HepG2 (cell line): ENCODE measurements around the gene CDH23. TPM values are rescaled to one million over a fixed set of nuclear protein-coding genes. Genes with fewer than 3 reads are reported as not detected.

Experiments used
- ATAC-seq: fragments of 200-7000 bp; cut with Tn5 transposase; 3 replicates; pipeline ENCODE4 v1.9.1; 2020; ENCODE audit warnings: mild to moderate bottlenecking, moderate library complexity
- BruUV-seq: library from RNA; stranded (reverse); fragments of 400-500 nt; replicated peaks from 2 replicates; lab custom pipeline; 2021; lab: Mats Ljungman, UMichigan
- CTCF ChIA-PET: fragments of 300-600 bp; formaldehyde crosslinking; extraction: SDS; loops from one replicate; lab custom pipeline; 2021; ENCODE audit warnings: low total read pairs, inconsistent platforms, low intra/inter-chr PET ratio; lab: Yijun Ruan, JAX
- POLR2A ChIA-PET: fragments of 350-600 bp; sonication (Branson Sonifier 250); formaldehyde crosslinking; loops from one replicate; lab custom pipeline; 2020; ENCODE audit warnings: antibody characterized with exemption, inconsistent platforms; lab: Yijun Ruan, JAX
- DNase-seq: peaks from one replicate; pipeline ENCODE4 v3.0.0-alpha.2; 2015; ENCODE audit warnings: low spot score
- FAIRE-seq: peaks from 3 replicates; lab custom pipeline; 2011; peaks lifted over from hg19 to GRCh38; lab: Jason Lieb, UNC
- H2AFZ ChIP-seq: one replicate; pipeline ENCODE4 v1.6.1; 2011; ENCODE audit warnings: low read length, inconsistent platforms
- H3K27ac ChIP-seq: fragments of 300-600 bp; 3 replicates; pipeline ENCODE4 v1.8.0; 2011; ENCODE audit warnings: mixed run types, mild to moderate bottlenecking, mixed read lengths, low read length, inconsistent platforms; ENCODE audit not compliant: insufficient read depth; ENCODE audit errors: extremely low read length
- H3K27me3 ChIP-seq, 2 experiments: fragments of 200-600 bp in 1 of 2; 2 replicates in 1 of 2; 3 replicates in 1 of 2; pipeline versions ENCODE4 v1.6.0 to v1.8.0; 2011; ENCODE audit warnings: low read length in 2 of 2, mild to moderate bottlenecking in 2 of 2, moderate library complexity in 2 of 2, inconsistent platforms in 1 of 2; ENCODE audit not compliant: insufficient read depth in 2 of 2, control insufficient read depth in 1 of 2
- H3K36me3 ChIP-seq, 2 experiments: fragments of 200-600 bp in 1 of 2; replicated peaks in 1 of 2; 2 replicates in 1 of 2; 3 replicates in 1 of 2; pipeline versions ENCODE4 v1.5.1 to v1.8.0; 2011; ENCODE audit warnings: low read length in 2 of 2, inconsistent platforms in 1 of 2; ENCODE audit not compliant: insufficient read depth in 2 of 2, control insufficient read depth in 1 of 2
- H3K4me1 ChIP-seq: 2 replicates; pipeline ENCODE4 v1.5.1; 2012; ENCODE audit warnings: low read length, inconsistent platforms; ENCODE audit not compliant: insufficient read depth
- H3K4me2 ChIP-seq: 2 replicates; pipeline ENCODE4 v1.6.0; 2011; ENCODE audit warnings: low read depth, low read length, inconsistent platforms
- H3K4me3 ChIP-seq, 3 experiments: fragments of 200-600 bp in 1 of 3; sonication (generic), shearing (Covaris generic) in 1 of 3; replicated peaks in 1 of 3; 2 replicates each; pipeline ENCODE4 v1.5.1; 2011 to 2016; ENCODE audit warnings: low read length in 3 of 3, inconsistent platforms in 2 of 3, low read depth in 2 of 3, mild to moderate bottlenecking in 2 of 3, control low read depth in 1 of 3, mixed read lengths in 1 of 3; ENCODE audit not compliant: insufficient read depth in 1 of 3
- H3K79me2 ChIP-seq: one replicate; pipeline ENCODE4 v1.6.1; 2011; ENCODE audit warnings: low read length, inconsistent platforms; ENCODE audit not compliant: insufficient read depth
- H3K9ac ChIP-seq: 2 replicates; pipeline ENCODE4 v1.6.0; 2011; ENCODE audit warnings: mild to moderate bottlenecking, low read depth, low read length, inconsistent platforms; ENCODE audit not compliant: insufficient read depth
- H3K9me3 ChIP-seq: 2 replicates; pipeline ENCODE4 v1.5.1; 2012; ENCODE audit warnings: mild to moderate bottlenecking, low read length
- H4K20me1 ChIP-seq: 2 replicates; pipeline ENCODE4 v1.6.0; 2011; ENCODE audit warnings: inconsistent platforms, mild to moderate bottlenecking, low read length, moderate library complexity; ENCODE audit not compliant: insufficient read depth
- CENPX ChIP-seq: sonication (generic); formaldehyde crosslinking; IDR thresholded peaks from 2 replicates; pipeline ENCODE4 v1.9.0; 2021; ENCODE audit warnings: mild to moderate bottlenecking, missing genetic modification reagents, moderate library complexity
- FOXK2 ChIP-seq: fragments of 450-650 bp; IDR thresholded peaks from 2 replicates; pipeline ENCODE4 v1.6.1; 2016
- POLR2A ChIP-seq, 2 experiments: IDR thresholded peaks; 2 replicates each; pipeline ENCODE4 v1.6.1; 2011; ENCODE audit warnings: low read depth in 2 of 2, low read length in 2 of 2, mild to moderate bottlenecking in 1 of 2, moderate library complexity in 1 of 2; ENCODE audit not compliant: insufficient read depth in 1 of 2
- PRPF4 ChIP-seq: fragments of 200-400 bp; formaldehyde crosslinking; IDR thresholded peaks from 2 replicates; pipeline ENCODE4 v1.6.1; 2016; ENCODE audit warnings: low read length, low read depth; ENCODE audit not compliant: poor library complexity, severe bottlenecking
- ZBTB33 ChIP-seq: sonication (generic); formaldehyde crosslinking; IDR thresholded peaks from 2 replicates; pipeline ENCODE4 v1.4.0; 2020; ENCODE audit warnings: missing genetic modification reagents
- ZNF317 ChIP-seq: sonication (generic); formaldehyde crosslinking; IDR thresholded peaks from 2 replicates; pipeline ENCODE4 v1.5.0; 2020; ENCODE audit warnings: mild to moderate bottlenecking, missing genetic modification reagents
- ZNF605 ChIP-seq: sonication (generic); formaldehyde crosslinking; IDR thresholded peaks from 2 replicates; pipeline ENCODE4 v1.8.0; 2022; ENCODE audit warnings: mild to moderate bottlenecking, missing genetic modification reagents
- ZNF773 ChIP-seq: sonication (generic); formaldehyde crosslinking; IDR thresholded peaks from 2 replicates; pipeline ENCODE4 v1.4.0; 2020; ENCODE audit warnings: missing genetic modification reagents, borderline replicate concordance
- WGBS: methylation state at CpG from one replicate; pipeline ENCODE4 v1.1.6; 2017; ENCODE audit warnings: low lambda C conversion rate; 5-methylcytosine and 5-hydroxymethylcytosine counted together
- in situ Hi-C: cut with HindIII; loops from 2 replicates; pipeline ENCODE4 v1.10.0; 2017; ENCODE audit warnings: low pct_unique_long_range_greater_than_20kb; ENCODE audit not compliant: extremely low pct_ligation_motif_present
- intact Hi-C: fragments of 100-400 bp; cut with micrococcal nuclease; formaldehyde crosslinking; loops from one replicate; pipeline ENCODE4 v1.10.0; 2022; ENCODE audit not compliant: unreplicated experiment
- polyA plus RNA-seq, 8 experiments: library from polyadenylated mRNA; depleted of rRNA in 3 of 8; stranded (reverse) in 7 of 8; unstranded in 1 of 8; fragments of >200 nt; fragmentation: Illumina TruSeq in 4 of 8; extraction: Trizol in 4 of 8; gene quantifications; 2 replicates each; pipeline versions ENCODE4 v1.2.1 to v1.2.3, GENCODE V29; 2011 to 2016; ENCODE audit warnings: low read depth in 4 of 8, missing spikeins in 1 of 8, mixed read lengths in 1 of 8; ENCODE audit not compliant: insufficient read depth in 1 of 8
- total RNA-seq, 5 experiments: library from RNA; depleted of rRNA; stranded (reverse); fragments of >200 nt; fragmentation: Illumina TruSeq; extraction: Trizol; gene quantifications; 2 replicates each; pipeline ENCODE4 v1.2.3, GENCODE V29; 2016; ENCODE audit warnings: low read depth in 1 of 5

CDH23 gene
- total and polyA plus RNA-seq, 2 of the 13 experiments (the other 11 are each of a cell fraction or from before 2014, with no cell fraction given) = 0.13 TPM; not detected in 1

- H3K36me3 ChIP-seq = peaks cover 38 to 52% of the 10 kb centered on the region in 2 experiments
- H3K4me1 ChIP-seq = no peaks in the 10 kb centered on the region
- no peak overlapping the region for H3K4me3 ChIP-seq
- no TSS peak for BruUV-seq
- H3K27me3 ChIP-seq = no peaks in the 10 kb centered on the region
- ChIA-PET POLR2A (interaction anchor here (1.4 kb wide), 1 partner anchor 10 kb away, joined by 3 read pairs; no protein-coding TSS in a partner anchor), CTCF (no interaction called here)
- WGBS = 96% methylated on average over 14 of the region's 15 CpGs
- H3K9ac ChIP-seq = no peak overlapping the region
- no peak overlapping the region for H3K27ac ChIP-seq
- no peaks in the 10 kb centered on the region for H4K20me1 ChIP-seq
- no peak overlapping the region for H2AFZ ChIP-seq
- TF ChIP-seq ZNF773 (CRISPR knock-in tag) = no peak
- TF ChIP-seq ZNF605 (CRISPR knock-in tag) = no peak
- no peak for TF ChIP-seq CENPX (CRISPR knock-in tag)
- no peak for TF ChIP-seq PRPF4
- TF ChIP-seq ZNF317 (CRISPR knock-in tag) = no peak
- peak; percentile 76; the same call in 1 of the 2 replicates for TF ChIP-seq ZBTB33 (CRISPR knock-in tag)
- TF ChIP-seq POLR2A (IDR thresholded peaks at IDR 0.05; ENCODE audit: insufficient read depth in 1 of 2, low read depth in 2 of 2, low read length in 2 of 2) = 0 out of 4 replicates have a peak, but pooled peaks of 1 of the 2 experiments have one; percentile 1
- TF ChIP-seq FOXK2 = no peak
- ATAC-seq (no peak), FAIRE-seq (no peak), DNase-seq (no peak)
- no peak overlapping the region for H3K4me2 ChIP-seq
- in situ Hi-C loops = no loop called here
- no peaks in the 10 kb centered on the region for H3K79me2 ChIP-seq
- intact Hi-C loops = no loop called here
- no peaks in the 10 kb centered on the region for H3K9me3 ChIP-seq
Observed at GRCh38 chr10:71815515-71816130, 418.9 kb downstream of the CDH23 start.
